Ishikawa (cell line): ENCODE data around the gene ACR.

Experiments
- CREB1 ChIP-seq: IDR thresholded peaks from 2 replicates; pipeline ENCODE4 v1.6.1; 2012; ENCODE audit warnings: low read depth
- EP300 ChIP-seq: IDR thresholded peaks from 2 replicates; pipeline ENCODE4 v1.6.1; 2012; ENCODE audit warnings: borderline replicate concordance
- RAD21 ChIP-seq: IDR thresholded peaks from 2 replicates; pipeline ENCODE4 v1.6.1; 2012; ENCODE audit warnings: low read depth
- TAF1 ChIP-seq: IDR thresholded peaks from 2 replicates; pipeline ENCODE4 v1.6.1; 2012; ENCODE audit warnings: low read depth, mild to moderate bottlenecking
- TF ChIP-seq, protein P1 (sequence below): IDR thresholded peaks from 2 replicates; pipeline ENCODE4 v1.6.1; 2012; ENCODE audit warnings: low read depth, mild to moderate bottlenecking
- TF ChIP-seq, protein P2 (sequence below): IDR thresholded peaks from 2 replicates; pipeline ENCODE4 v1.6.1; 2012

DNA sequence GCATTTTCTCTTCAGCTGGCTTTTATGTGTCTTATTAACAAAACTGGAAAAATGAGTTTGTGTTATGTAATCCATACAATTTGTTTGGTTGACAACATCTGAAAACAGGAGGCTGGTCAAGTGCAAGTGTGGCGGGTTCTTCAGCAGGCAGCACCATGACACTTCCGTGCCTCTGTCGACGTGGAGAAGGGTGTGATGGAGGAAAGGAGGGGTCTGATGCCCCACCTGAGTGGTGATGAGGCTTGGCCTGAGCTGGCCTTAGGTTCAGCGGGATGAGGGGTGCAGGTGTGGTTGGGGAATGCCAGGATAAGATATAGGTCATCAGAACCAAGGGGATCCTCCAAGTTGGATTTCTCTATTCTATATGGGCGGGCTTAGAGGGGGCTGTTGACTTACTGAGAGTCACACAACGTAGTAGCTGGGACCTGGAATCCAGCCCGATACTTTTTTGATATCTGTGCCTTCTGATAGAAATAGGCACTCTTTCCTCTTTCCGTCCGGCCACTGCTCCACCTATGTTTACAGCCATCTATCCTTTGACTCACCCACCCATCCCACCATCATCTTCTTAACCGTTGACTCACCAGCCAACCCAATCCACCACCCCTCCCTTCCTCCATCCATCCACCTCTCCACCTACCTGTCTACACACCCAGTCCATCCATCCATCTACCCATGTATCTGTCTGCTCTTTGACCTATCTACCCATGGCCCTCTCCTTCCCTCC is 36.4 kb upstream of the ACR start:
- TF ChIP-seq, protein P1, sequence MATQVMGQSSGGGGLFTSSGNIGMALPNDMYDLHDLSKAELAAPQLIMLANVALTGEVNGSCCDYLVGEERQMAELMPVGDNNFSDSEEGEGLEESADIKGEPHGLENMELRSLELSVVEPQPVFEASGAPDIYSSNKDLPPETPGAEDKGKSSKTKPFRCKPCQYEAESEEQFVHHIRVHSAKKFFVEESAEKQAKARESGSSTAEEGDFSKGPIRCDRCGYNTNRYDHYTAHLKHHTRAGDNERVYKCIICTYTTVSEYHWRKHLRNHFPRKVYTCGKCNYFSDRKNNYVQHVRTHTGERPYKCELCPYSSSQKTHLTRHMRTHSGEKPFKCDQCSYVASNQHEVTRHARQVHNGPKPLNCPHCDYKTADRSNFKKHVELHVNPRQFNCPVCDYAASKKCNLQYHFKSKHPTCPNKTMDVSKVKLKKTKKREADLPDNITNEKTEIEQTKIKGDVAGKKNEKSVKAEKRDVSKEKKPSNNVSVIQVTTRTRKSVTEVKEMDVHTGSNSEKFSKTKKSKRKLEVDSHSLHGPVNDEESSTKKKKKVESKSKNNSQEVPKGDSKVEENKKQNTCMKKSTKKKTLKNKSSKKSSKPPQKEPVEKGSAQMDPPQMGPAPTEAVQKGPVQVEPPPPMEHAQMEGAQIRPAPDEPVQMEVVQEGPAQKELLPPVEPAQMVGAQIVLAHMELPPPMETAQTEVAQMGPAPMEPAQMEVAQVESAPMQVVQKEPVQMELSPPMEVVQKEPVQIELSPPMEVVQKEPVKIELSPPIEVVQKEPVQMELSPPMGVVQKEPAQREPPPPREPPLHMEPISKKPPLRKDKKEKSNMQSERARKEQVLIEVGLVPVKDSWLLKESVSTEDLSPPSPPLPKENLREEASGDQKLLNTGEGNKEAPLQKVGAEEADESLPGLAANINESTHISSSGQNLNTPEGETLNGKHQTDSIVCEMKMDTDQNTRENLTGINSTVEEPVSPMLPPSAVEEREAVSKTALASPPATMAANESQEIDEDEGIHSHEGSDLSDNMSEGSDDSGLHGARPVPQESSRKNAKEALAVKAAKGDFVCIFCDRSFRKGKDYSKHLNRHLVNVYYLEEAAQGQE = no peak
- TF ChIP-seq CREB1 (no peak), EP300 (no peak), RAD21 (no peak), TAF1 (no peak)
- TF ChIP-seq, protein P2, sequence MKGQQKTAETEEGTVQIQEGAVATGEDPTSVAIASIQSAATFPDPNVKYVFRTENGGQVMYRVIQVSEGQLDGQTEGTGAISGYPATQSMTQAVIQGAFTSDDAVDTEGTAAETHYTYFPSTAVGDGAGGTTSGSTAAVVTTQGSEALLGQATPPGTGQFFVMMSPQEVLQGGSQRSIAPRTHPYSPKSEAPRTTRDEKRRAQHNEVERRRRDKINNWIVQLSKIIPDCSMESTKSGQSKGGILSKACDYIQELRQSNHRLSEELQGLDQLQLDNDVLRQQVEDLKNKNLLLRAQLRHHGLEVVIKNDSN = no peak
